K562 (cell line): ENCODE measurements around the gene GKN1. TPM values are rescaled to one million over a fixed set of nuclear protein-coding genes. Genes with fewer than 3 reads are reported as not detected.

Experiments used
- ATAC-seq: fragments of 200-7000 bp; cut with Tn5 transposase; 3 replicates; pipeline ENCODE4 v1.9.1; 2020; ENCODE audit warnings: moderate library complexity
- BruUV-seq: library from RNA; stranded (reverse); fragments of 400-500 nt; replicated peaks from 2 replicates; lab custom pipeline; 2021; lab: Mats Ljungman, UMichigan
- CTCF ChIA-PET: fragments of 300-600 bp; formaldehyde crosslinking; extraction: SDS; loops from one replicate; lab custom pipeline; 2021; ENCODE audit warnings: low intra/inter-chr PET ratio; lab: Yijun Ruan, JAX
- POLR2A ChIA-PET: fragments of 300-600, 350-650 bp; sonication (Branson Sonifier 250); formaldehyde crosslinking; extraction: SDS; loops from one replicate; lab custom pipeline; 2021; ENCODE audit warnings: antibody characterized with exemption, inconsistent platforms; lab: Yijun Ruan, JAX
- DNase-seq, 4 experiments: peaks; one replicate each; pipeline versions ENCODE4 v3.0.0 to v3.0.0-alpha.2; 2011 to 2018; ENCODE audit warnings: low spot score in 3 of 4, mixed read lengths in 3 of 4; ENCODE audit errors: extremely low read depth in 1 of 4
- FAIRE-seq: peaks from 2 replicates; lab custom pipeline; 2011; peaks lifted over from hg19 to GRCh38; lab: Jason Lieb, UNC
- H2AFZ ChIP-seq: 2 replicates; pipeline ENCODE4 v1.6.0; 2011; ENCODE audit warnings: low read depth, low read length, control low read depth, inconsistent platforms
- H3K27ac ChIP-seq: fragments of 200-600 bp; 3 replicates; pipeline ENCODE4 v1.8.0; 2011; ENCODE audit warnings: low read depth, mild to moderate bottlenecking, control low read depth, inconsistent platforms, low read length, moderate library complexity, mixed read lengths; ENCODE audit errors: extremely low read depth
- H3K27me3 ChIP-seq, 2 experiments: fragments of 300-600 bp in 1 of 2; 2 replicates in 1 of 2; 3 replicates in 1 of 2; pipeline versions ENCODE4 v1.6.0 to v1.8.0; 2011; ENCODE audit warnings: inconsistent platforms in 2 of 2, low read length in 2 of 2, mild to moderate bottlenecking in 1 of 2, mixed read lengths in 1 of 2, moderate library complexity in 1 of 2; ENCODE audit not compliant: control insufficient read depth in 2 of 2, insufficient read depth in 2 of 2
- H3K36me3 ChIP-seq: fragments of 300-600 bp; 3 replicates; pipeline ENCODE4 v1.8.0; 2011; ENCODE audit warnings: mild to moderate bottlenecking, low read length, inconsistent platforms; ENCODE audit not compliant: control insufficient read depth, insufficient read depth
- H3K4me1 ChIP-seq, 2 experiments: fragments of 200-600 bp in 1 of 2; replicated peaks in 1 of 2; 2 replicates in 1 of 2; 3 replicates in 1 of 2; pipeline versions ENCODE4 v1.5.1 to v1.8.0; 2011; ENCODE audit warnings: inconsistent platforms in 2 of 2, low read length in 2 of 2, mild to moderate bottlenecking in 1 of 2, mixed read lengths in 1 of 2, moderate library complexity in 1 of 2; ENCODE audit not compliant: control insufficient read depth in 2 of 2, insufficient read depth in 2 of 2
- H3K4me2 ChIP-seq: 2 replicates; pipeline ENCODE4 v1.6.1; 2011; ENCODE audit warnings: low read length, control low read depth, inconsistent platforms, mixed read lengths; ENCODE audit not compliant: insufficient read depth
- H3K4me3 ChIP-seq: fragments of 200-600 bp; sonication (generic), shearing (Covaris generic); 2 replicates; pipeline ENCODE4 v1.5.1; 2016; ENCODE audit warnings: control low read depth, inconsistent platforms
- H3K79me2 ChIP-seq: fragments of 200-600 bp; 3 replicates; pipeline ENCODE4 v1.8.0; 2011; ENCODE audit warnings: low read length, inconsistent platforms; ENCODE audit not compliant: control insufficient read depth, insufficient read depth
- H3K9ac ChIP-seq, 2 experiments: 2 replicates each; pipeline versions ENCODE4 v1.6.0 to v1.6.1; 2011; ENCODE audit warnings: low read depth in 2 of 2, low read length in 2 of 2, control low read depth in 1 of 2, inconsistent platforms in 1 of 2, mild to moderate bottlenecking in 1 of 2, mixed read lengths in 1 of 2; ENCODE audit not compliant: insufficient read depth in 1 of 2
- H3K9me1 ChIP-seq: one replicate; pipeline ENCODE4 v1.6.0; 2011; ENCODE audit warnings: inconsistent platforms, mild to moderate bottlenecking, low read length, moderate library complexity; ENCODE audit not compliant: control insufficient read depth, insufficient read depth
- H3K9me3 ChIP-seq: replicated peaks from 2 replicates; pipeline ENCODE4 v1.5.1; 2011; ENCODE audit warnings: low read depth, low read length, inconsistent platforms; ENCODE audit not compliant: control insufficient read depth, insufficient read depth
- H4K20me1 ChIP-seq: replicated peaks from 2 replicates; pipeline ENCODE4 v1.6.1; 2011; ENCODE audit warnings: low read length, inconsistent platforms, mixed read lengths; ENCODE audit not compliant: control insufficient read depth, insufficient read depth
- CCNT2 ChIP-seq: IDR thresholded peaks from 2 replicates; pipeline ENCODE4 v1.6.1; 2011; ENCODE audit warnings: borderline replicate concordance, low read depth, mild to moderate bottlenecking, moderate library complexity, mixed read lengths, low read length; ENCODE audit not compliant: insufficient read length; ENCODE audit errors: extremely low read depth
- CEBPB ChIP-seq: fragments of 450-650 bp; IDR thresholded peaks from 2 replicates; pipeline ENCODE4 v1.6.1; 2016; ENCODE audit warnings: missing genetic modification characterization, missing compliant biosample characterization
- CREM ChIP-seq: IDR thresholded peaks from 2 replicates; pipeline ENCODE4 v1.6.1; 2014; ENCODE audit warnings: antibody characterized with exemption, low read depth
- GATAD2A ChIP-seq: fragments of 450-650 bp; IDR thresholded peaks from 2 replicates; pipeline ENCODE4 v1.6.1; 2017
- HDAC3 ChIP-seq: fragments of 450-650 bp; IDR thresholded peaks from 2 replicates; pipeline ENCODE4 v1.6.1; 2018; ENCODE audit warnings: borderline replicate concordance, mild to moderate bottlenecking, moderate library complexity; ENCODE audit not compliant: partially characterized antibody
- KLF6 ChIP-seq: fragments of 250-450 bp; sonication (Bioruptor Pico); IDR thresholded peaks from 2 replicates; pipeline ENCODE4 v1.4.0; 2020; ENCODE audit warnings: mild to moderate bottlenecking, moderate library complexity, borderline replicate concordance
- MCM7 ChIP-seq, 2 experiments: fragments of 450-650 bp; IDR thresholded peaks; 2 replicates each; pipeline ENCODE4 v1.6.1; 2016 to 2018
- NR2C1 ChIP-seq, 2 experiments: fragments of 450-650 bp; IDR thresholded peaks; 2 replicates each; pipeline ENCODE4 v1.6.1; 2017; ENCODE audit warnings: mild to moderate bottlenecking in 2 of 2, antibody characterized with exemption in 1 of 2, inconsistent platforms in 1 of 2, missing compliant biosample characterization in 1 of 2, missing genetic modification characterization in 1 of 2
- RAD51 ChIP-seq: fragments of 450-650 bp; IDR thresholded peaks from 2 replicates; pipeline ENCODE4 v1.7.1; 2016; ENCODE audit warnings: low read depth, mild to moderate bottlenecking, borderline replicate concordance
- SPI1 ChIP-seq: IDR thresholded peaks from 2 replicates; pipeline ENCODE4 v1.6.1; 2011; ENCODE audit warnings: low read depth, low read length, control low read depth, borderline replicate concordance
- THRAP3 ChIP-seq: fragments of 450-650 bp; IDR thresholded peaks from 2 replicates; pipeline ENCODE4 v1.6.1; 2016; ENCODE audit warnings: mild to moderate bottlenecking, inconsistent platforms, borderline replicate concordance
- ZBTB8A ChIP-seq: fragments of 450-650 bp; IDR thresholded peaks from 2 replicates; pipeline ENCODE4 v1.6.1; 2018; ENCODE audit warnings: mild to moderate bottlenecking, moderate library complexity; ENCODE audit not compliant: partially characterized antibody
- ZNF444 ChIP-seq: fragments of 250-450 bp; sonication (Bioruptor Pico); IDR thresholded peaks from 2 replicates; pipeline ENCODE4 v1.4.0; 2020; ENCODE audit warnings: mild to moderate bottlenecking, moderate library complexity
- ZNF644 ChIP-seq: fragments of 200-800 bp; sonication (Bioruptor generic); IDR thresholded peaks from 2 replicates; pipeline ENCODE4 v1.6.1; 2016; ENCODE audit warnings: low read depth, missing genetic modification characterization, missing compliant biosample characterization
- ZNF764 ChIP-seq: fragments of 250-450 bp; sonication (Bioruptor Pico); IDR thresholded peaks from 2 replicates; pipeline ENCODE4 v1.4.0; 2020; ENCODE audit warnings: low read depth, mild to moderate bottlenecking, moderate library complexity
- WGBS: fragments of 100-300 bp; shearing (Covaris generic); methylation state at CpG from one replicate; pipeline ENCODE4 v1.1.6; 2016; ENCODE audit warnings: low coverage, mixed read lengths; ENCODE audit not compliant: insufficient coverage; ENCODE audit errors: missing lambda C conversion rate; 5-methylcytosine and 5-hydroxymethylcytosine counted together
- in situ Hi-C: fragments of 300-500 bp; cut with MboI; formaldehyde crosslinking; loops from 4 replicates; pipeline ENCODE4 v1.15.0; 2018; ENCODE audit warnings: inconsistent platforms, mixed read lengths
- intact Hi-C: fragments of 100-400 bp; cut with micrococcal nuclease; formaldehyde crosslinking; loops from 2 replicates; pipeline ENCODE4 v1.14.2; 2022
- polyA plus RNA-seq, 8 experiments: library from polyadenylated mRNA; depleted of rRNA in 4 of 8; stranded (reverse) in 5 of 8; unstranded in 3 of 8; fragments of >200 nt; fragmentation: Nextera tagmentation in 2 of 8; fragmentation: Illumina TruSeq in 1 of 8; extraction: Ambion mirVana in 2 of 8; extraction: Trizol in 1 of 8; gene quantifications; 2 replicates each; pipeline versions ENCODE4 v1.2.1 to v1.2.3, GENCODE V29; 2011 to 2014; ENCODE audit warnings: inconsistent platforms in 1 of 8, missing spikeins in 1 of 8
- total RNA-seq, 7 experiments: library from RNA; depleted of rRNA in 6 of 7; stranded (reverse); fragments of >200 nt in 6 of 7; fragmentation: Illumina TruSeq in 2 of 7; extraction: Trizol in 2 of 7; gene quantifications; 2 replicates each; pipeline versions ENCODE4 v1.2.1 to v1.2.3, GENCODE V29; 2011 to 2021; ENCODE audit warnings: low replicate concordance in 1 of 7
- TF ChIP-seq, protein P1 (sequence below): sonication (generic); formaldehyde crosslinking; IDR thresholded peaks from 2 replicates; pipeline ENCODE4 v1.8.0; 2022; ENCODE audit warnings: mild to moderate bottlenecking, missing genetic modification reagents
- TF ChIP-seq, protein P2 (sequence below): fragments of 250-450 bp; sonication (Bioruptor Pico); IDR thresholded peaks from 2 replicates; pipeline ENCODE4 v1.8.0; 2022; ENCODE audit warnings: moderate library complexity, mild to moderate bottlenecking, inconsistent platforms

Gene GKN1
- total and polyA plus RNA-seq, 9 of the 15 experiments (the other 6 are each of a cell fraction or from before 2014, with no cell fraction given) = not detected

GRCh38 chr2:68992933-68993332 lies 18.5 kb downstream of the GKN1 start:
- DNase-seq (no peak), FAIRE-seq (no peak), ATAC-seq (no peak)
- Histone ChIP-seq H4K20me1 (no peaks in the 10 kb centered on the region), H3K79me2 (no peaks in the 10 kb centered on the region), H3K4me3 (no peak overlapping the region), H3K9ac (no peak overlapping the region), H3K9me1 (no peaks in the 10 kb centered on the region), H2AFZ (no peak overlapping the region), H3K27ac (no peak overlapping the region), H3K36me3 (no peaks in the 10 kb centered on the region), H3K4me2 (no peak overlapping the region), H3K4me1 (no peaks in the 10 kb centered on the region), H3K9me3 (no peaks in the 10 kb centered on the region), H3K27me3 (peaks cover 0 to 18% of the 10 kb centered on the region in 2 experiments; a peak in 4 of 5 replicates)
- intact Hi-C loops = no loop called here
- WGBS = 0% methylated on average over 3 of the region's 3 CpGs
- ChIA-PET POLR2A (interaction anchor here (0.5 to 0.6 kb wide), 2 partner anchors 38 to 60 kb away, joined by 3 read pairs; no protein-coding TSS in a partner anchor), CTCF (no interaction called here)
- no TSS peak for BruUV-seq
- in situ Hi-C loops = no loop called here
- TF ChIP-seq CREM = no peak
- no peak for TF ChIP-seq ZNF444
- TF ChIP-seq RAD51 = no peak
- TF ChIP-seq ZBTB8A = no peak
- TF ChIP-seq CCNT2 = no peak
- TF ChIP-seq MCM7 (IDR thresholded peaks at IDR 0.05) = no peak
- TF ChIP-seq NR2C1 (IDR thresholded peaks at IDR 0.05) = no peak
- TF ChIP-seq NR2C1 (tag; IDR thresholded peaks at IDR 0.05) = no peak
- TF ChIP-seq KLF6 (CRISPR knock-in tag) = no peak
- TF ChIP-seq, protein P1, sequence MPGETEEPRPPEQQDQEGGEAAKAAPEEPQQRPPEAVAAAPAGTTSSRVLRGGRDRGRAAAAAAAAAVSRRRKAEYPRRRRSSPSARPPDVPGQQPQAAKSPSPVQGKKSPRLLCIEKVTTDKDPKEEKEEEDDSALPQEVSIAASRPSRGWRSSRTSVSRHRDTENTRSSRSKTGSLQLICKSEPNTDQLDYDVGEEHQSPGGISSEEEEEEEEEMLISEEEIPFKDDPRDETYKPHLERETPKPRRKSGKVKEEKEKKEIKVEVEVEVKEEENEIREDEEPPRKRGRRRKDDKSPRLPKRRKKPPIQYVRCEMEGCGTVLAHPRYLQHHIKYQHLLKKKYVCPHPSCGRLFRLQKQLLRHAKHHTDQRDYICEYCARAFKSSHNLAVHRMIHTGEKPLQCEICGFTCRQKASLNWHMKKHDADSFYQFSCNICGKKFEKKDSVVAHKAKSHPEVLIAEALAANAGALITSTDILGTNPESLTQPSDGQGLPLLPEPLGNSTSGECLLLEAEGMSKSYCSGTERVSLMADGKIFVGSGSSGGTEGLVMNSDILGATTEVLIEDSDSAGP (CRISPR knock-in tag) = no peak
- no peak for TF ChIP-seq THRAP3
- TF ChIP-seq, protein P2, sequence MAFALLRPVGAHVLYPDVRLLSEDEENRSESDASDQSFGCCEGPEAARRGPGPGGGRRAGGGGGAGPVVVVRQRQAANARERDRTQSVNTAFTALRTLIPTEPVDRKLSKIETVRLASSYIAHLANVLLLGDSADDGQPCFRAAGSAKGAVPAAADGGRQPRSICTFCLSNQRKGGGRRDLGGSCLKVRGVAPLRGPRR = no peak
- TF ChIP-seq GATAD2A = no peak
- no peak for TF ChIP-seq HDAC3
- no peak for TF ChIP-seq ZNF644
- TF ChIP-seq CEBPB (tag) = no peak
- no peak for TF ChIP-seq ZNF764 (CRISPR knock-in tag)
- TF ChIP-seq SPI1 = no peak
